Measurements from ENCODE around the gene GPR84. TPM values are rescaled to one million over a fixed set of nuclear protein-coding genes. Genes with fewer than 3 reads are reported as not detected.

Gene GPR84
- total and polyA plus RNA-seq, 9 of the 15 experiments (the other 6 are each of a cell fraction or from before 2014, with no cell fraction given): 0.07 to 0.18 (median 0.11) TPM; not detected in 5

DNA sequence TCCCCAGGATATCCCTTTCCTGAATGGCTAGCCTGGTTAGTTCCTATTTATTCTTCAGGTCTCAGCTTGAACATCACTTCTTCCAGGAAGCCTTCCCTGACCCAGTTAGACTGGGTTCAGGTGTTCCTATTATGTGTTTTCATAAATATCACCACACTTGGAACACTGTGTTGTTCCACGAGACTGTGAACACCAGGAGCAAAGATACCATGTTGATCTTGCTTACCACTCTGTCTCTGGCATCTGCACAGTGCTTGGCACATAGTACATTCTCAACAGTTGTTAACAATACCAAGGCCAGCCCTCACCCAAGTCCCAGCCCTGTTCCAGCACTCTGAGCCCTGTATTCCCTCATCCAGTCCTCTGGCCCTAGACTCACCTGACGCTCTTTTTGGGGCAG, 33.9 kb upstream of the GPR84 start:
- H3K9ac ChIP-seq (ENCODE audit: insufficient read depth in 1 of 2, low read depth in 2 of 2, low read length in 2 of 2): no peak overlapping the region
- WGBS (ENCODE audit: insufficient coverage, low coverage, missing lambda C conversion rate): 93% methylated on average over 2 of the region's 2 CpGs
- in situ Hi-C loops (cut with MboI): loop anchor here (10.0 kb wide), 1 partner anchor 47 kb away; no protein-coding TSS in a partner anchor
- intact Hi-C loops (cut with micrococcal nuclease): no loop called here
- H4K20me1 ChIP-seq (replicated peaks; ENCODE audit: control insufficient read depth, insufficient read depth, low read length): no peaks in the 10 kb centered on the region; the same call in none of the 2 replicates
- no peaks in the 10 kb centered on the region for H3K9me3 ChIP-seq (replicated peaks; ENCODE audit: control insufficient read depth, insufficient read depth, low read depth, low read length)
- H2AFZ ChIP-seq (ENCODE audit: low read depth, low read length): no peak overlapping the region
- peaks cover 3 to 9% of the 10 kb centered on the region in 2 experiments; a peak in 3 of 5 replicates for H3K4me1 ChIP-seq (replicated peaks in 1 of 2; ENCODE audit: control insufficient read depth in 2 of 2, insufficient read depth in 2 of 2, low read length in 2 of 2)
- POLR2A ChIA-PET: interaction anchor here (0.7 to 3.1 kb wide), 3 partner anchors 8 to 41 kb away, joined by 3 to 13 read pairs (median 3); no protein-coding TSS in a partner anchor
- ATAC-seq (no peak), DNase-seq (ENCODE audit: extremely low read depth in 1 of 4, low spot score in 3 of 4) (no peak), FAIRE-seq (no peak)
- no peaks in the 10 kb centered on the region for H3K27me3 ChIP-seq (ENCODE audit: control insufficient read depth in 2 of 2, insufficient read depth in 2 of 2, low read length in 2 of 2)
- no peak overlapping the region for H3K4me2 ChIP-seq (ENCODE audit: insufficient read depth, low read length)
- BruUV-seq (replicated peaks): no TSS peak
- no peak overlapping the region for H3K4me3 ChIP-seq
- H3K79me2 ChIP-seq (ENCODE audit: control insufficient read depth, insufficient read depth, low read length): peaks cover 12% of the 10 kb centered on the region; the same call in 1 of the 3 replicates
- H3K27ac ChIP-seq (ENCODE audit: extremely low read depth, low read depth, low read length): no peak overlapping the region
- peaks cover 3% of the 10 kb centered on the region for H3K9me1 ChIP-seq (ENCODE audit: control insufficient read depth, insufficient read depth, low read length)
- CTCF ChIA-PET (ENCODE audit: low intra/inter-chr PET ratio): interaction anchor here (2.1 to 4.1 kb wide), 2 partner anchors 38 to 41 kb away, joined by 9 to 58 read pairs; no protein-coding TSS in a partner anchor
- H3K36me3 ChIP-seq (ENCODE audit: control insufficient read depth, insufficient read depth, low read length): peaks cover 92% of the 10 kb centered on the region
- TF ChIP-seq SMAD3 (CRISPR knock-in tag; conservative IDR thresholded peaks at IDR 0.05): no peak
- TF ChIP-seq, protein P1, sequence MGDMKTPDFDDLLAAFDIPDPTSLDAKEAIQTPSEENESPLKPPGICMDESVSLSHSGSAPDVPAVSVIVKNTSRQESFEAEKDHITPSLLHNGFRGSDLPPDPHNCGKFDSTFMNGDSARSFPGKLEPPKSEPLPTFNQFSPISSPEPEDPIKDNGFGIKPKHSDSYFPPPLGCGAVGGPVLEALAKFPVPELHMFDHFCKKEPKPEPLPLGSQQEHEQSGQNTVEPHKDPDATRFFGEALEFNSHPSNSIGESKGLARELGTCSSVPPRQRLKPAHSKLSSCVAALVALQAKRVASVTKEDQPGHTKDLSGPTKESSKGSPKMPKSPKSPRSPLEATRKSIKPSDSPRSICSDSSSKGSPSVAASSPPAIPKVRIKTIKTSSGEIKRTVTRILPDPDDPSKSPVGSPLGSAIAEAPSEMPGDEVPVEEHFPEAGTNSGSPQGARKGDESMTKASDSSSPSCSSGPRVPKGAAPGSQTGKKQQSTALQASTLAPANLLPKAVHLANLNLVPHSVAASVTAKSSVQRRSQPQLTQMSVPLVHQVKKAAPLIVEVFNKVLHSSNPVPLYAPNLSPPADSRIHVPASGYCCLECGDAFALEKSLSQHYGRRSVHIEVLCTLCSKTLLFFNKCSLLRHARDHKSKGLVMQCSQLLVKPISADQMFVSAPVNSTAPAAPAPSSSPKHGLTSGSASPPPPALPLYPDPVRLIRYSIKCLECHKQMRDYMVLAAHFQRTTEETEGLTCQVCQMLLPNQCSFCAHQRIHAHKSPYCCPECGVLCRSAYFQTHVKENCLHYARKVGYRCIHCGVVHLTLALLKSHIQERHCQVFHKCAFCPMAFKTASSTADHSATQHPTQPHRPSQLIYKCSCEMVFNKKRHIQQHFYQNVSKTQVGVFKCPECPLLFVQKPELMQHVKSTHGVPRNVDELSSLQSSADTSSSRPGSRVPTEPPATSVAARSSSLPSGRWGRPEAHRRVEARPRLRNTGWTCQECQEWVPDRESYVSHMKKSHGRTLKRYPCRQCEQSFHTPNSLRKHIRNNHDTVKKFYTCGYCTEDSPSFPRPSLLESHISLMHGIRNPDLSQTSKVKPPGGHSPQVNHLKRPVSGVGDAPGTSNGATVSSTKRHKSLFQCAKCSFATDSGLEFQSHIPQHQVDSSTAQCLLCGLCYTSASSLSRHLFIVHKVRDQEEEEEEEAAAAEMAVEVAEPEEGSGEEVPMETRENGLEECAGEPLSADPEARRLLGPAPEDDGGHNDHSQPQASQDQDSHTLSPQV (IDR thresholded peaks at IDR 0.05): no peak
- TF ChIP-seq XRCC3 (IDR thresholded peaks at IDR 0.05): no peak
- no peak for TF ChIP-seq ZNF354B (CRISPR knock-in tag; IDR thresholded peaks at IDR 0.05)
- no peak for TF ChIP-seq HOXB6 (CRISPR knock-in tag; IDR thresholded peaks at IDR 0.05; ENCODE audit: borderline replicate concordance)
- no peak for TF ChIP-seq ETS2 (tag; IDR thresholded peaks at IDR 0.05; ENCODE audit: borderline replicate concordance, poor library complexity, severe bottlenecking)
- TF ChIP-seq SRSF3 (IDR thresholded peaks at IDR 0.05; ENCODE audit: insufficient read depth, low read length): no peak
- no peak for TF ChIP-seq FOS (IDR thresholded peaks at IDR 0.05; ENCODE audit: extremely low read depth, insufficient read length)
- TF ChIP-seq RHOXF2B (CRISPR knock-in tag; conservative IDR thresholded peaks at IDR 0.05): no peak
- TF ChIP-seq, protein P2, sequence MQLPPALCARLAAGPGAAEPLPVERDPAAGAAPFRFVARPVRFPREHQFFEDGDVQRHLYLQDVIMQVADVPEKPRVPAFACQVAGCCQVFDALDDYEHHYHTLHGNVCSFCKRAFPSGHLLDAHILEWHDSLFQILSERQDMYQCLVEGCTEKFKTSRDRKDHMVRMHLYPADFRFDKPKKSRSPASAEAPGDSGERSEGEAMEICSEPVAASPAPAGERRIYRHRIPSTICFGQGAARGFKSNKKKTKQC (CRISPR knock-in tag; IDR thresholded peaks at IDR 0.05): no peak
- TF ChIP-seq ZNF384 (IDR thresholded peaks at IDR 0.05; ENCODE audit: low read depth, low read length): no peak
- TF ChIP-seq, protein P3, sequence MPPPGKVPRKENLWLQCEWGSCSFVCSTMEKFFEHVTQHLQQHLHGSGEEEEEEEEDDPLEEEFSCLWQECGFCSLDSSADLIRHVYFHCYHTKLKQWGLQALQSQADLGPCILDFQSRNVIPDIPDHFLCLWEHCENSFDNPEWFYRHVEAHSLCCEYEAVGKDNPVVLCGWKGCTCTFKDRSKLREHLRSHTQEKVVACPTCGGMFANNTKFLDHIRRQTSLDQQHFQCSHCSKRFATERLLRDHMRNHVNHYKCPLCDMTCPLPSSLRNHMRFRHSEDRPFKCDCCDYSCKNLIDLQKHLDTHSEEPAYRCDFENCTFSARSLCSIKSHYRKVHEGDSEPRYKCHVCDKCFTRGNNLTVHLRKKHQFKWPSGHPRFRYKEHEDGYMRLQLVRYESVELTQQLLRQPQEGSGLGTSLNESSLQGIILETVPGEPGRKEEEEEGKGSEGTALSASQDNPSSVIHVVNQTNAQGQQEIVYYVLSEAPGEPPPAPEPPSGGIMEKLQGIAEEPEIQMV (tag; conservative IDR thresholded peaks at IDR 0.05; ENCODE audit: low read depth): no peak
- TF ChIP-seq POLR2AphosphoS2 (IDR thresholded peaks at IDR 0.05; ENCODE audit: low read length): no peak
- TF ChIP-seq, protein P4, sequence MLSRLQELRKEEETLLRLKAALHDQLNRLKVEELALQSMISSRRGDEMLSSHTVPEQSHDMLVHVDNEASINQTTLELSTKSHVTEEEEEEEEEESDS (CRISPR knock-in tag; IDR thresholded peaks at IDR 0.05): no peak
- no peak for TF ChIP-seq FIP1L1 (IDR thresholded peaks at IDR 0.05; ENCODE audit: low read depth, low read length, poor library complexity, severe bottlenecking)
- TF ChIP-seq ZNF561 (CRISPR knock-in tag; conservative IDR thresholded peaks at IDR 0.05): no peak
- TF ChIP-seq TAF1 (IDR thresholded peaks at IDR 0.05; ENCODE audit: control insufficient read depth, extremely low read depth, insufficient read depth, low read length, severe bottlenecking): no peak

Measured in K562 (cell line).